ENCODE measurements around the gene SPIRE2. TPM values are rescaled to one million over a fixed set of nuclear protein-coding genes. Genes with fewer than 3 reads are reported as not detected.

SPIRE2 gene
- total and polyA plus RNA-seq, 2 donors from 2014 or later: 2.9 to 6.5 TPM

- H3K36me3 ChIP-seq (ENCODE audit: control insufficient read depth in 2 of 3, insufficient read depth in 3 of 3, low read length in 3 of 3): peaks cover 6 to 42% (median 35%) of the 10 kb centered on the region in 3 donors
- no peak overlapping the region for H3K27ac ChIP-seq (ENCODE audit: low read depth in 2 of 2, low read length in 2 of 2)
- H3K4me3 ChIP-seq (ENCODE audit: low read length in 3 of 3): no peak overlapping the region
- H3K9ac ChIP-seq (ENCODE audit: low read length in 3 of 3): no peak overlapping the region
- no peaks in the 10 kb centered on the region for H3K9me3 ChIP-seq (ENCODE audit: control insufficient read depth in 2 of 3, insufficient read depth in 1 of 3, low read length in 3 of 3)
- no peak for DNase-seq
- no peak for TF ChIP-seq CTCF (IDR thresholded peaks at IDR 0.05; ENCODE audit: borderline replicate concordance, extremely low read depth, insufficient read depth)
- H3K4me1 ChIP-seq (ENCODE audit: control insufficient read depth in 2 of 3, insufficient read depth in 2 of 3, low read depth in 1 of 3, low read length in 3 of 3): no peaks in the 10 kb centered on the region
- intact Hi-C loops (cut with DNase I): no loop called here
- no peak for FAIRE-seq
- H3K27me3 ChIP-seq (ENCODE audit: control insufficient read depth, insufficient read depth, low read length): no peaks in the 10 kb centered on the region
Measured at GRCh38 chr16:89893642-89894548, 65.6 kb downstream of the SPIRE2 start.

- H3K9ac ChIP-seq (ENCODE audit: low read length in 3 of 3): no peak overlapping the region
- no peak for FAIRE-seq
- no peak overlapping the region for H3K27ac ChIP-seq (ENCODE audit: low read depth in 2 of 2, low read length in 2 of 2)
- DNase-seq: no peak
- no peaks in the 10 kb centered on the region for H3K27me3 ChIP-seq (ENCODE audit: control insufficient read depth, insufficient read depth, low read length)
- no peak for TF ChIP-seq CTCF (IDR thresholded peaks at IDR 0.05; ENCODE audit: borderline replicate concordance, extremely low read depth, insufficient read depth)
- intact Hi-C loops (cut with DNase I): no loop called here
- H3K9me3 ChIP-seq (ENCODE audit: control insufficient read depth in 2 of 3, insufficient read depth in 1 of 3, low read length in 3 of 3): no peaks in the 10 kb centered on the region
- H3K4me1 ChIP-seq (ENCODE audit: control insufficient read depth in 2 of 3, insufficient read depth in 2 of 3, low read depth in 1 of 3, low read length in 3 of 3): no peaks in the 10 kb centered on the region
- H3K36me3 ChIP-seq (ENCODE audit: control insufficient read depth in 2 of 3, insufficient read depth in 3 of 3, low read length in 3 of 3): peaks cover 9 to 45% (median 40%) of the 10 kb centered on the region in 3 donors
- no peak overlapping the region for H3K4me3 ChIP-seq (ENCODE audit: low read length in 3 of 3)
Measured at GRCh38 chr16:89895482-89896250, 67.4 kb downstream of the SPIRE2 start.

- H3K4me3 ChIP-seq (ENCODE audit: low read length in 3 of 3): no peak overlapping the region
- H3K27me3 ChIP-seq (ENCODE audit: control insufficient read depth, insufficient read depth, low read length): no peaks in the 10 kb centered on the region
- no peak for FAIRE-seq
- H3K9ac ChIP-seq (ENCODE audit: low read length in 3 of 3): no peak overlapping the region
- DNase-seq: no peak
- peaks cover 9 to 44% (median 41%) of the 10 kb centered on the region in 3 donors for H3K36me3 ChIP-seq (ENCODE audit: control insufficient read depth in 2 of 3, insufficient read depth in 3 of 3, low read length in 3 of 3)
- intact Hi-C loops (cut with DNase I): no loop called here
- H3K27ac ChIP-seq (ENCODE audit: low read depth in 2 of 2, low read length in 2 of 2): no peak overlapping the region
- TF ChIP-seq CTCF (IDR thresholded peaks at IDR 0.05; ENCODE audit: borderline replicate concordance, extremely low read depth, insufficient read depth): no peak
- no peaks in the 10 kb centered on the region for H3K4me1 ChIP-seq (ENCODE audit: control insufficient read depth in 2 of 3, insufficient read depth in 2 of 3, low read depth in 1 of 3, low read length in 3 of 3)
- H3K9me3 ChIP-seq (ENCODE audit: control insufficient read depth in 2 of 3, insufficient read depth in 1 of 3, low read length in 3 of 3): no peaks in the 10 kb centered on the region
Measured at GRCh38 chr16:89897204-89897603, 68.9 kb downstream of the SPIRE2 start.

Measured in kidney (tissue), 14 donors.